ENCODE data around the gene RC3H1. TPM values are rescaled to one million over a fixed set of nuclear protein-coding genes. Genes with fewer than 3 reads are reported as not detected.

Gene RC3H1
- total and polyA plus RNA-seq, 2 experiments from 2014 or later = 6.8 to 24.5 TPM

- ATAC-seq = no peak
- Histone ChIP-seq H3K9me2 (ENCODE audit: insufficient read depth) (no peaks in the 10 kb centered on the region), H3K4me2 (no peak overlapping the region), H3K27ac (ENCODE audit: low read depth) (no peak overlapping the region), H3F3A (replicated peaks; ENCODE audit: low read depth) (no peaks in the 10 kb centered on the region), H3K4me3 (no peak overlapping the region), H2AFZ (no peak overlapping the region), H3K79me2 (replicated peaks; ENCODE audit: insufficient read depth) (peaks cover 100% of the 10 kb centered on the region), H3K4me1 (ENCODE audit: insufficient read depth) (peaks cover 5% of the 10 kb centered on the region; the same call in 1 of the 2 replicates), H3K27me3 (ENCODE audit: insufficient read depth) (no peaks in the 10 kb centered on the region), H4K20me1 (replicated peaks; ENCODE audit: insufficient read depth) (peaks cover 42% of the 10 kb centered on the region), H3K36me3 (ENCODE audit: insufficient read depth) (no peaks in the 10 kb centered on the region)
- Mint-ChIP-seq H3K4me1 (peaks cover 2% of the 10 kb centered on the region; the same call in 2 of the 3 replicates), H3K4me3 (no peak overlapping the region), H3K27me3 (ENCODE audit: insufficient read depth, low read depth, poor library complexity) (no peaks in the 10 kb centered on the region), H3K9me3 (no peaks in the 10 kb centered on the region), H3K36me3 (ENCODE audit: low read depth) (peaks cover 6% of the 10 kb centered on the region; the same call in 2 of the 3 replicates), H3K27ac (no peak overlapping the region)
- TF ChIP-seq EZH2phosphoT487 (IDR thresholded peaks at IDR 0.05; ENCODE audit: unreplicated experiment) = no peak
- no peak for TF ChIP-seq REST (IDR thresholded peaks at IDR 0.05; ENCODE audit: unreplicated experiment)
- TF ChIP-seq EZH2 (IDR thresholded peaks at IDR 0.05; ENCODE audit: low read depth, unreplicated experiment) = no peak
- TF ChIP-seq POLR2AphosphoS5 (IDR thresholded peaks at IDR 0.05; ENCODE audit: low read depth) = no peak
- TF ChIP-seq JUNB (IDR thresholded peaks at IDR 0.05; ENCODE audit: unreplicated experiment) = no peak
- DNase-seq (ENCODE audit: low spot score) = no peak
Measured at GRCh38 chr1:174013864-174014418, 8.2 kb downstream of the RC3H1 start.

GRCh38 chr1:174008979-174009378, 13.2 kb downstream of the RC3H1 start:
- H3K36me3 ChIP-seq (ENCODE audit: insufficient read depth) = no peaks in the 10 kb centered on the region
- no peaks in the 10 kb centered on the region for H3K27me3 ChIP-seq (ENCODE audit: insufficient read depth)
- no peak overlapping the region for H3K4me3 ChIP-seq
- TF ChIP-seq CTCF (conservative IDR thresholded peaks at IDR 0.05; ENCODE audit: low read depth in 2 of 2) (no peak), ZNF114 (CRISPR knock-in tag; IDR thresholded peaks at IDR 0.05) (no peak), EZH2 (IDR thresholded peaks at IDR 0.05; ENCODE audit: low read depth, unreplicated experiment) (no peak), ETS1 (IDR thresholded peaks at IDR 0.05) (no peak), JUNB (IDR thresholded peaks at IDR 0.05; ENCODE audit: unreplicated experiment) (no peak), ZNF331 (CRISPR knock-in tag; IDR thresholded peaks at IDR 0.05; ENCODE audit: low read depth) (no peak), CREB1 (CRISPR knock-in tag; IDR thresholded peaks at IDR 0.05; ENCODE audit: low read depth) (no peak), NANOG (IDR thresholded peaks at IDR 0.05; ENCODE audit: borderline replicate concordance) (no peak), POLR2AphosphoS5 (IDR thresholded peaks at IDR 0.05; ENCODE audit: low read depth) (no peak)
- H3K4me2 ChIP-seq = no peak overlapping the region
- H3K27ac Mint-ChIP-seq = no peak overlapping the region
- peaks cover 4% of the 10 kb centered on the region; the same call in 2 of the 3 replicates for H3K4me1 Mint-ChIP-seq
- no peak overlapping the region for H3K4me3 Mint-ChIP-seq
- DNase-seq (ENCODE audit: low spot score) (no peak), ATAC-seq (no peak)
- H3K9me2 ChIP-seq (ENCODE audit: insufficient read depth) = no peaks in the 10 kb centered on the region
- H3K4me1 ChIP-seq (ENCODE audit: insufficient read depth) = no peaks in the 10 kb centered on the region
- peaks cover 16% of the 10 kb centered on the region for H3K36me3 Mint-ChIP-seq (ENCODE audit: low read depth)
- H3K79me2 ChIP-seq (replicated peaks; ENCODE audit: insufficient read depth) = peaks cover 97% of the 10 kb centered on the region
- H4K20me1 ChIP-seq (replicated peaks; ENCODE audit: insufficient read depth) = peaks cover 24% of the 10 kb centered on the region
- H3K27ac ChIP-seq (ENCODE audit: low read depth) = peak overlapping the region; percentile 28; the same call in 1 of the 2 replicates
- no peaks in the 10 kb centered on the region for H3F3A ChIP-seq (replicated peaks; ENCODE audit: low read depth)
- H3K9me3 Mint-ChIP-seq = no peaks in the 10 kb centered on the region
- H2AFZ ChIP-seq = no peak overlapping the region
- H3K27me3 Mint-ChIP-seq (ENCODE audit: insufficient read depth, low read depth, poor library complexity) = peaks cover 2% of the 10 kb centered on the region

Measured in GM23338 (cell line).